K562 (cell line): ENCODE measurements around the gene GLTPD2. TPM values are rescaled to one million over a fixed set of nuclear protein-coding genes. Genes with fewer than 3 reads are reported as not detected.

Experiments used
- BCL6 ChIP-seq: fragments of 250-450 bp; sonication (Bioruptor Pico); IDR thresholded peaks from 2 replicates; pipeline ENCODE4 v1.4.0; 2020
- BHLHE40 ChIP-seq: IDR thresholded peaks from 2 replicates; pipeline ENCODE4 v1.6.1; 2011; ENCODE audit warnings: low read length, improper control_type of control experiment
- E2F3 ChIP-seq: fragments of 250-450 bp; sonication (Bioruptor Pico); IDR thresholded peaks from 2 replicates; pipeline ENCODE4 v1.4.0; 2020; ENCODE audit warnings: mild to moderate bottlenecking
- ELF2 ChIP-seq: fragments of 250-450 bp; sonication (Bioruptor Pico); IDR thresholded peaks from 2 replicates; pipeline ENCODE4 v1.5.0; 2021; ENCODE audit warnings: mild to moderate bottlenecking
- PHTF2 ChIP-seq: fragments of 250-450 bp; sonication (Bioruptor Pico); IDR thresholded peaks from 2 replicates; pipeline ENCODE4 v1.5.0; 2021; ENCODE audit warnings: mild to moderate bottlenecking
- RBFOX2 ChIP-seq: fragments of 200-400 bp; formaldehyde crosslinking; IDR thresholded peaks from 2 replicates; pipeline ENCODE4 v1.6.1; 2017; ENCODE audit warnings: low read depth, mild to moderate bottlenecking, low read length, moderate library complexity
- RBM25 ChIP-seq: fragments of 200-400 bp; formaldehyde crosslinking; IDR thresholded peaks from 2 replicates; pipeline ENCODE4 v1.6.1; 2018; ENCODE audit warnings: low read length, low read depth, moderate library complexity; ENCODE audit not compliant: severe bottlenecking
- RBM39 ChIP-seq: fragments of 200-400 bp; formaldehyde crosslinking; optimal IDR thresholded peaks from 2 replicates; pipeline ENCODE3; 2018; ENCODE audit warnings: low read depth, low read length
- SIX5 ChIP-seq, 2 experiments: IDR thresholded peaks; 2 replicates each; pipeline ENCODE4 v1.6.1; 2011; ENCODE audit warnings: low read length in 2 of 2, borderline replicate concordance in 1 of 2, low read depth in 1 of 2, mild to moderate bottlenecking in 1 of 2, moderate library complexity in 1 of 2; ENCODE audit not compliant: insufficient read depth in 1 of 2
- SMAD4 ChIP-seq: fragments of 250-450 bp; sonication (Bioruptor Pico); conservative IDR thresholded peaks from 2 replicates; pipeline ENCODE4 v1.8.0; 2021; ENCODE audit warnings: inconsistent platforms, mild to moderate bottlenecking, moderate library complexity
- SMC3 ChIP-seq: conservative IDR thresholded peaks from 2 replicates; pipeline ENCODE4 v1.6.1; 2011; ENCODE audit warnings: low read depth, low read length, improper control_type of control experiment; ENCODE audit not compliant: insufficient read depth
- TCF15 ChIP-seq: fragments of 250-450 bp; sonication (Bioruptor Pico); IDR thresholded peaks from 2 replicates; pipeline ENCODE4 v1.8.0; 2022; ENCODE audit warnings: moderate library complexity, mild to moderate bottlenecking, inconsistent platforms
- TSC22D4 ChIP-seq: fragments of 450-650 bp; IDR thresholded peaks from 2 replicates; pipeline ENCODE4 v1.6.1; 2016; ENCODE audit warnings: missing genetic modification characterization, missing biosample characterization, control low read depth
- YY1 ChIP-seq, 3 experiments: IDR thresholded peaks; 2 replicates each; pipeline ENCODE4 v1.6.1; 2011; ENCODE audit warnings: low read length in 2 of 3, mild to moderate bottlenecking in 2 of 3, moderate library complexity in 2 of 3, borderline replicate concordance in 1 of 3, control low read depth in 1 of 3, low read depth in 1 of 3; ENCODE audit not compliant: insufficient read depth in 3 of 3, insufficient replicate concordance in 2 of 3, control insufficient read depth in 1 of 3, insufficient read length in 1 of 3; ENCODE audit errors: extremely low read depth in 1 of 3
- ZBTB8A ChIP-seq: fragments of 450-650 bp; IDR thresholded peaks from 2 replicates; pipeline ENCODE4 v1.6.1; 2018; ENCODE audit warnings: mild to moderate bottlenecking, moderate library complexity; ENCODE audit not compliant: partially characterized antibody
- polyA plus RNA-seq, 8 experiments: library from polyadenylated mRNA; depleted of rRNA in 4 of 8; stranded (reverse) in 5 of 8; unstranded in 3 of 8; fragments of >200 nt; fragmentation: Nextera tagmentation in 2 of 8; fragmentation: Illumina TruSeq in 1 of 8; extraction: Ambion mirVana in 2 of 8; extraction: Trizol in 1 of 8; gene quantifications; 2 replicates each; pipeline versions ENCODE4 v1.2.1 to v1.2.3, GENCODE V29; 2011 to 2014; ENCODE audit warnings: inconsistent platforms in 1 of 8, missing spikeins in 1 of 8
- total RNA-seq, 7 experiments: library from RNA; depleted of rRNA in 6 of 7; stranded (reverse); fragments of >200 nt in 6 of 7; fragmentation: Illumina TruSeq in 2 of 7; extraction: Trizol in 2 of 7; gene quantifications; 2 replicates each; pipeline versions ENCODE4 v1.2.1 to v1.2.3, GENCODE V29; 2011 to 2021; ENCODE audit warnings: low replicate concordance in 1 of 7
- TF ChIP-seq, protein P1 (sequence below): fragments of 450-650 bp; IDR thresholded peaks from 2 replicates; pipeline ENCODE4 v1.6.1; 2016; ENCODE audit warnings: mild to moderate bottlenecking
- TF ChIP-seq, protein P2 (sequence below): fragments of 250-450 bp; sonication (Bioruptor Pico); IDR thresholded peaks from 2 replicates; pipeline ENCODE4 v1.8.0; 2021; ENCODE audit warnings: borderline replicate concordance, mild to moderate bottlenecking, moderate library complexity; ENCODE audit not compliant: poor library complexity, severe bottlenecking
- TF ChIP-seq, protein P3 (sequence below): fragments of 450-650 bp; IDR thresholded peaks from 2 replicates; pipeline ENCODE4 v1.6.1; 2017; ENCODE audit warnings: antibody characterized with exemption, mild to moderate bottlenecking
- TF ChIP-seq, protein P4 (sequence below): IDR thresholded peaks from 2 replicates; pipeline ENCODE4 v1.6.1; 2014; ENCODE audit warnings: antibody characterized with exemption

GLTPD2 gene
- total and polyA plus RNA-seq, 9 of the 15 experiments (the other 6 are each of a cell fraction or from before 2014, with no cell fraction given) = not detected

- TF ChIP-seq, protein P1, sequence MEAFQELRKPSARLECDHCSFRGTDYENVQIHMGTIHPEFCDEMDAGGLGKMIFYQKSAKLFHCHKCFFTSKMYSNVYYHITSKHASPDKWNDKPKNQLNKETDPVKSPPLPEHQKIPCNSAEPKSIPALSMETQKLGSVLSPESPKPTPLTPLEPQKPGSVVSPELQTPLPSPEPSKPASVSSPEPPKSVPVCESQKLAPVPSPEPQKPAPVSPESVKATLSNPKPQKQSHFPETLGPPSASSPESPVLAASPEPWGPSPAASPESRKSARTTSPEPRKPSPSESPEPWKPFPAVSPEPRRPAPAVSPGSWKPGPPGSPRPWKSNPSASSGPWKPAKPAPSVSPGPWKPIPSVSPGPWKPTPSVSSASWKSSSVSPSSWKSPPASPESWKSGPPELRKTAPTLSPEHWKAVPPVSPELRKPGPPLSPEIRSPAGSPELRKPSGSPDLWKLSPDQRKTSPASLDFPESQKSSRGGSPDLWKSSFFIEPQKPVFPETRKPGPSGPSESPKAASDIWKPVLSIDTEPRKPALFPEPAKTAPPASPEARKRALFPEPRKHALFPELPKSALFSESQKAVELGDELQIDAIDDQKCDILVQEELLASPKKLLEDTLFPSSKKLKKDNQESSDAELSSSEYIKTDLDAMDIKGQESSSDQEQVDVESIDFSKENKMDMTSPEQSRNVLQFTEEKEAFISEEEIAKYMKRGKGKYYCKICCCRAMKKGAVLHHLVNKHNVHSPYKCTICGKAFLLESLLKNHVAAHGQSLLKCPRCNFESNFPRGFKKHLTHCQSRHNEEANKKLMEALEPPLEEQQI = no peak
- TF ChIP-seq BCL6 (CRISPR knock-in tag) (no peak), TCF15 (CRISPR knock-in tag) (no peak), E2F3 (CRISPR knock-in tag) (no peak), ZBTB8A (no peak), YY1 (IDR thresholded peaks at IDR 0.05; ENCODE audit: borderline replicate concordance in 1 of 3, control insufficient read depth in 1 of 3, extremely low read depth in 1 of 3, insufficient read depth in 3 of 3, insufficient read length in 1 of 3, insufficient replicate concordance in 2 of 3, low read depth in 1 of 3, low read length in 2 of 3) (peak in 1 of 3 experiments; percentile 43), TSC22D4 (tag) (no peak), ELF2 (CRISPR knock-in tag) (no peak), BHLHE40 (peak; percentile 60), RBM25 (no peak), RBFOX2 (peak; percentile 8; the same call in 1 of the 2 replicates), RBM39 (no peak), PHTF2 (CRISPR knock-in tag) (no peak), SMC3 (no peak), SMAD4 (CRISPR knock-in tag) (0 out of 2 replicates have a peak, but pooled peaks have one; percentile 18), SIX5 (IDR thresholded peaks at IDR 0.05; ENCODE audit: borderline replicate concordance in 1 of 2, insufficient read depth in 1 of 2, low read depth in 1 of 2, low read length in 2 of 2) (no peak)
- TF ChIP-seq, protein P2, sequence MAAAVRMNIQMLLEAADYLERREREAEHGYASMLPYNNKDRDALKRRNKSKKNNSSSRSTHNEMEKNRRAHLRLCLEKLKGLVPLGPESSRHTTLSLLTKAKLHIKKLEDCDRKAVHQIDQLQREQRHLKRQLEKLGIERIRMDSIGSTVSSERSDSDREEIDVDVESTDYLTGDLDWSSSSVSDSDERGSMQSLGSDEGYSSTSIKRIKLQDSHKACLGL (CRISPR knock-in tag) = no peak
- TF ChIP-seq, protein P3, sequence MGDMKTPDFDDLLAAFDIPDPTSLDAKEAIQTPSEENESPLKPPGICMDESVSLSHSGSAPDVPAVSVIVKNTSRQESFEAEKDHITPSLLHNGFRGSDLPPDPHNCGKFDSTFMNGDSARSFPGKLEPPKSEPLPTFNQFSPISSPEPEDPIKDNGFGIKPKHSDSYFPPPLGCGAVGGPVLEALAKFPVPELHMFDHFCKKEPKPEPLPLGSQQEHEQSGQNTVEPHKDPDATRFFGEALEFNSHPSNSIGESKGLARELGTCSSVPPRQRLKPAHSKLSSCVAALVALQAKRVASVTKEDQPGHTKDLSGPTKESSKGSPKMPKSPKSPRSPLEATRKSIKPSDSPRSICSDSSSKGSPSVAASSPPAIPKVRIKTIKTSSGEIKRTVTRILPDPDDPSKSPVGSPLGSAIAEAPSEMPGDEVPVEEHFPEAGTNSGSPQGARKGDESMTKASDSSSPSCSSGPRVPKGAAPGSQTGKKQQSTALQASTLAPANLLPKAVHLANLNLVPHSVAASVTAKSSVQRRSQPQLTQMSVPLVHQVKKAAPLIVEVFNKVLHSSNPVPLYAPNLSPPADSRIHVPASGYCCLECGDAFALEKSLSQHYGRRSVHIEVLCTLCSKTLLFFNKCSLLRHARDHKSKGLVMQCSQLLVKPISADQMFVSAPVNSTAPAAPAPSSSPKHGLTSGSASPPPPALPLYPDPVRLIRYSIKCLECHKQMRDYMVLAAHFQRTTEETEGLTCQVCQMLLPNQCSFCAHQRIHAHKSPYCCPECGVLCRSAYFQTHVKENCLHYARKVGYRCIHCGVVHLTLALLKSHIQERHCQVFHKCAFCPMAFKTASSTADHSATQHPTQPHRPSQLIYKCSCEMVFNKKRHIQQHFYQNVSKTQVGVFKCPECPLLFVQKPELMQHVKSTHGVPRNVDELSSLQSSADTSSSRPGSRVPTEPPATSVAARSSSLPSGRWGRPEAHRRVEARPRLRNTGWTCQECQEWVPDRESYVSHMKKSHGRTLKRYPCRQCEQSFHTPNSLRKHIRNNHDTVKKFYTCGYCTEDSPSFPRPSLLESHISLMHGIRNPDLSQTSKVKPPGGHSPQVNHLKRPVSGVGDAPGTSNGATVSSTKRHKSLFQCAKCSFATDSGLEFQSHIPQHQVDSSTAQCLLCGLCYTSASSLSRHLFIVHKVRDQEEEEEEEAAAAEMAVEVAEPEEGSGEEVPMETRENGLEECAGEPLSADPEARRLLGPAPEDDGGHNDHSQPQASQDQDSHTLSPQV = peak; percentile 60
- TF ChIP-seq, protein P4, sequence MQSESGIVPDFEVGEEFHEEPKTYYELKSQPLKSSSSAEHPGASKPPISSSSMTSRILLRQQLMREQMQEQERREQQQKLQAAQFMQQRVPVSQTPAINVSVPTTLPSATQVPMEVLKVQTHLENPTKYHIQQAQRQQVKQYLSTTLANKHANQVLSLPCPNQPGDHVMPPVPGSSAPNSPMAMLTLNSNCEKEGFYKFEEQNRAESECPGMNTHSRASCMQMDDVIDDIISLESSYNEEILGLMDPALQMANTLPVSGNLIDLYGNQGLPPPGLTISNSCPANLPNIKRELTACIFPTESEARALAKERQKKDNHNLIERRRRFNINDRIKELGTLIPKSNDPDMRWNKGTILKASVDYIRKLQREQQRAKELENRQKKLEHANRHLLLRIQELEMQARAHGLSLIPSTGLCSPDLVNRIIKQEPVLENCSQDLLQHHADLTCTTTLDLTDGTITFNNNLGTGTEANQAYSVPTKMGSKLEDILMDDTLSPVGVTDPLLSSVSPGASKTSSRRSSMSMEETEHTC = no peak
These were observed 49.6 kb downstream of the GLTPD2 start (continued) for GRCh38 chr17:4838309-4838785.
